ENCODE results near the gene CCDC142.

The CCDC142 gene

GRCh38 chr2:74496997-74497776 lies 14.4 kb upstream of the CCDC142 start:
- Histone ChIP-seq H3F3A (ENCODE audit: control insufficient read depth, insufficient read depth) (no peaks in the 10 kb centered on the region), H3K4me3 (ENCODE audit: low read length) (no peak overlapping the region), H3K4me1 (ENCODE audit: control insufficient read depth, low read length) (peaks cover 6% of the 10 kb centered on the region; the same call in 1 of the 2 replicates), H3K36me3 (ENCODE audit: control insufficient read depth, low read length) (peaks cover 15% of the 10 kb centered on the region), H4K20me1 (ENCODE audit: control insufficient read depth, insufficient read depth, low read depth, low read length) (no peaks in the 10 kb centered on the region), H3K9me3 (ENCODE audit: control insufficient read depth, insufficient read depth, low read length) (no peaks in the 10 kb centered on the region), H3K27ac (ENCODE audit: low read depth, low read length) (no peak overlapping the region), H3K4me2 (ENCODE audit: low read length) (no peak overlapping the region; the same call in 1 of the 2 replicates), H3K27me3 (ENCODE audit: control insufficient read depth, low read length) (peaks cover 47% of the 10 kb centered on the region), H3K9me2 (replicated peaks; ENCODE audit: control insufficient read depth, low read length) (no peaks in the 10 kb centered on the region), H3K79me2 (ENCODE audit: control insufficient read depth, low read length) (no peaks in the 10 kb centered on the region)
- TF ChIP-seq CTCF (IDR thresholded peaks at IDR 0.05; ENCODE audit: low read depth, low read length, poor library complexity, severe bottlenecking) = no peak
- TF ChIP-seq EZH2phosphoT487 (IDR thresholded peaks at IDR 0.05; ENCODE audit: borderline replicate concordance, low read length) = no peak

GRCh38 chr2:74495440-74495839 lies 12.6 kb upstream of the CCDC142 start:
- TF ChIP-seq EZH2phosphoT487 (IDR thresholded peaks at IDR 0.05; ENCODE audit: borderline replicate concordance, low read length) (no peak), CTCF (IDR thresholded peaks at IDR 0.05; ENCODE audit: low read depth, low read length, poor library complexity, severe bottlenecking) (no peak)
- H3K36me3 ChIP-seq (ENCODE audit: control insufficient read depth, low read length) = peaks cover 29% of the 10 kb centered on the region
- no peaks in the 10 kb centered on the region for H3F3A ChIP-seq (ENCODE audit: control insufficient read depth, insufficient read depth)
- H3K4me2 ChIP-seq (ENCODE audit: low read length) = no peak overlapping the region
- peaks cover 6% of the 10 kb centered on the region; the same call in 1 of the 2 replicates for H3K4me1 ChIP-seq (ENCODE audit: control insufficient read depth, low read length)
- no peaks in the 10 kb centered on the region for H4K20me1 ChIP-seq (ENCODE audit: control insufficient read depth, insufficient read depth, low read depth, low read length)
- H3K27me3 ChIP-seq (ENCODE audit: control insufficient read depth, low read length) = peaks cover 30% of the 10 kb centered on the region
- no peak overlapping the region for H3K4me3 ChIP-seq (ENCODE audit: low read length)
- no peaks in the 10 kb centered on the region for H3K79me2 ChIP-seq (ENCODE audit: control insufficient read depth, low read length)
- no peaks in the 10 kb centered on the region for H3K9me2 ChIP-seq (replicated peaks; ENCODE audit: control insufficient read depth, low read length)
- H3K27ac ChIP-seq (ENCODE audit: low read depth, low read length) = no peak overlapping the region
- no peaks in the 10 kb centered on the region for H3K9me3 ChIP-seq (ENCODE audit: control insufficient read depth, insufficient read depth, low read length)

- Histone ChIP-seq H3K9me2 (replicated peaks; ENCODE audit: control insufficient read depth, low read length) (no peaks in the 10 kb centered on the region), H3K4me3 (ENCODE audit: low read length) (no peak overlapping the region), H3K9me3 (ENCODE audit: control insufficient read depth, insufficient read depth, low read length) (no peaks in the 10 kb centered on the region), H4K20me1 (ENCODE audit: control insufficient read depth, insufficient read depth, low read depth, low read length) (no peaks in the 10 kb centered on the region), H3K4me1 (ENCODE audit: control insufficient read depth, low read length) (peaks cover 4% of the 10 kb centered on the region; the same call in 1 of the 2 replicates), H3F3A (ENCODE audit: control insufficient read depth, insufficient read depth) (no peaks in the 10 kb centered on the region), H3K4me2 (ENCODE audit: low read length) (no peak overlapping the region), H3K36me3 (ENCODE audit: control insufficient read depth, low read length) (peaks cover 29% of the 10 kb centered on the region), H3K79me2 (ENCODE audit: control insufficient read depth, low read length) (no peaks in the 10 kb centered on the region), H3K27ac (ENCODE audit: low read depth, low read length) (no peak overlapping the region), H3K27me3 (ENCODE audit: control insufficient read depth, low read length) (peaks cover 11% of the 10 kb centered on the region)
- TF ChIP-seq CTCF (IDR thresholded peaks at IDR 0.05; ENCODE audit: low read depth, low read length, poor library complexity, severe bottlenecking) (no peak), EZH2phosphoT487 (IDR thresholded peaks at IDR 0.05; ENCODE audit: borderline replicate concordance, low read length) (no peak)
Measured at GRCh38 chr2:74493546-74493945, 10.7 kb upstream of the CCDC142 start.

All from DOHH2 (cell line).